GM20000 (cell line): ENCODE measurements around the gene ZNF682.
"Not testable (repeated sequence)": the region's sequence is repeated elsewhere in the genome, so short reads cannot be mapped to it uniquely, and the experiment has no call there.

ENCODE experiments used
- DNase-seq: peaks from one replicate; pipeline ENCODE4 v3.0.0; 2012; ENCODE audit warnings: low spot score
- TF ChIP-seq, protein P1 (sequence below): IDR thresholded peaks from 2 replicates; pipeline ENCODE4 v1.5.1; 2012; ENCODE audit warnings: mild to moderate bottlenecking, control low read depth; ENCODE audit errors: extremely low read depth, missing control alignments

ZNF682 gene

GRCh38 chr19:19959151-19959799 is 80.0 kb downstream of the ZNF682 start:
- not testable (repeated sequence) for DNase-seq
- TF ChIP-seq, protein P1, sequence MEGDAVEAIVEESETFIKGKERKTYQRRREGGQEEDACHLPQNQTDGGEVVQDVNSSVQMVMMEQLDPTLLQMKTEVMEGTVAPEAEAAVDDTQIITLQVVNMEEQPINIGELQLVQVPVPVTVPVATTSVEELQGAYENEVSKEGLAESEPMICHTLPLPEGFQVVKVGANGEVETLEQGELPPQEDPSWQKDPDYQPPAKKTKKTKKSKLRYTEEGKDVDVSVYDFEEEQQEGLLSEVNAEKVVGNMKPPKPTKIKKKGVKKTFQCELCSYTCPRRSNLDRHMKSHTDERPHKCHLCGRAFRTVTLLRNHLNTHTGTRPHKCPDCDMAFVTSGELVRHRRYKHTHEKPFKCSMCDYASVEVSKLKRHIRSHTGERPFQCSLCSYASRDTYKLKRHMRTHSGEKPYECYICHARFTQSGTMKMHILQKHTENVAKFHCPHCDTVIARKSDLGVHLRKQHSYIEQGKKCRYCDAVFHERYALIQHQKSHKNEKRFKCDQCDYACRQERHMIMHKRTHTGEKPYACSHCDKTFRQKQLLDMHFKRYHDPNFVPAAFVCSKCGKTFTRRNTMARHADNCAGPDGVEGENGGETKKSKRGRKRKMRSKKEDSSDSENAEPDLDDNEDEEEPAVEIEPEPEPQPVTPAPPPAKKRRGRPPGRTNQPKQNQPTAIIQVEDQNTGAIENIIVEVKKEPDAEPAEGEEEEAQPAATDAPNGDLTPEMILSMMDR = peak; percentile 60

GRCh38 chr19:19957766-19958165 is 81.5 kb downstream of the ZNF682 start:
- DNase-seq = not testable (repeated sequence)

GRCh38 chr19:19956434-19957075 is 82.8 kb downstream of the ZNF682 start:
- TF ChIP-seq, protein P1 = no peak
- DNase-seq = no peak

DNA sequence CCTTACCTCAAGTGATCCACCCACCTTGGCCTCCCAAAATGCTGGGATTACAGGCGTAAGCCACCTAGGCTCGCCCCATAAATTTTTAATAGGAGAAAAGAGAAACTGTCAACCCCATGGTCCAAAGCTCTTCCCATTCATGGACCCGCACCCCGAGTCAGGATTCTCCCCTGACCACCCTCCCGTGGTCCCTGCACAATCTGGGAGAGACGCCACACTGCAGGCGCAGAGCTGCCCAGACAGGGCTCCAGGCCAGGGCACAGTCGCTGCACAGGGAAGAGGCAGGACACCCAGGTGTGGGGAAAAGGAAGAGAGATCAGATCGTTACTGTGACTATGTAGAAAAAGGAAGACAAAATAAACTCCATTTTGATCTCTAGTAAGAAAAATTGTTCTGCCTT is 84.1 kb downstream of the ZNF682 start:
- DNase-seq = no peak
- TF ChIP-seq, protein P1 = no peak
